Transverse colon (tissue), 4 donors: ENCODE measurements around the gene ANKRD13C.
"Not testable (repeated sequence)": the region's sequence is repeated elsewhere in the genome, so short reads cannot be mapped to it uniquely, and the experiment has no call there.

ENCODE experiments used
- EP300 ChIP-seq: sonication (generic); formaldehyde crosslinking; IDR thresholded peaks from one replicate; pipeline ENCODE4 v1.6.1; 2017; ENCODE audit warnings: antibody characterized with exemption, low read depth
- POLR2A ChIP-seq: fragments of 450-650 bp; IDR thresholded peaks from one replicate; pipeline ENCODE4 v1.6.1; 2016; ENCODE audit warnings: antibody characterized with exemption, mild to moderate bottlenecking, moderate library complexity
- POLR2AphosphoS5 ChIP-seq, 3 donors: sonication (generic); formaldehyde crosslinking; IDR thresholded peaks; one replicate each; pipeline ENCODE4 v1.6.1; 2016; ENCODE audit warnings: antibody characterized with exemption in 3 of 3
- TF ChIP-seq, protein P1 (sequence below), 5 experiments: fragments of 200-600 bp in 3 of 5; fragments of 450-650 bp in 2 of 5; sonication (generic) in 3 of 5; IDR thresholded peaks; 1 replicate in 2 of 5; 2 replicates in 3 of 5; pipeline ENCODE4 v1.5.1; 2016 to 2017; ENCODE audit warnings: antibody characterized with exemption in 5 of 5, inconsistent platforms in 3 of 5, mild to moderate bottlenecking in 2 of 5, moderate library complexity in 1 of 5

DNA sequence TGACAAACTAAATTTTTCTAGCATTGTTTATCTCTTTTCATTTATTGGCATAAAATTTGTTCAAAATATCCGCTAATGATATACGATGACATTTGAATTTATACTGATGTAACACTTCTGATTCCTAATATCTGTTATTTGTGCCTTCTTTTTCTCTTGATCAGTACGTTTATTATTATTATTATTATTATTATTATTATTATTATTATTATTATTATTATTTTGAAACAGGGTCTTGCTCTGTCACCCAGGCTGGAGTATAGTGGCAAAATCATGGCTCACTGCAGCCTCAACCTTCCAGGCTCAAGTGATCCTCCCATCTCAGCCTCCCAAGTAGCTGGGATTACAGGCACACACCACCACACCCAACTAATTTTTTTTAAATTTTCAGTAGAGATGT, 14.9 kb downstream of the ANKRD13C start:
- TF ChIP-seq EP300; POLR2A; POLR2AphosphoS5 (IDR thresholded peaks at IDR 0.05): not testable (repeated sequence)
- TF ChIP-seq, protein P1, sequence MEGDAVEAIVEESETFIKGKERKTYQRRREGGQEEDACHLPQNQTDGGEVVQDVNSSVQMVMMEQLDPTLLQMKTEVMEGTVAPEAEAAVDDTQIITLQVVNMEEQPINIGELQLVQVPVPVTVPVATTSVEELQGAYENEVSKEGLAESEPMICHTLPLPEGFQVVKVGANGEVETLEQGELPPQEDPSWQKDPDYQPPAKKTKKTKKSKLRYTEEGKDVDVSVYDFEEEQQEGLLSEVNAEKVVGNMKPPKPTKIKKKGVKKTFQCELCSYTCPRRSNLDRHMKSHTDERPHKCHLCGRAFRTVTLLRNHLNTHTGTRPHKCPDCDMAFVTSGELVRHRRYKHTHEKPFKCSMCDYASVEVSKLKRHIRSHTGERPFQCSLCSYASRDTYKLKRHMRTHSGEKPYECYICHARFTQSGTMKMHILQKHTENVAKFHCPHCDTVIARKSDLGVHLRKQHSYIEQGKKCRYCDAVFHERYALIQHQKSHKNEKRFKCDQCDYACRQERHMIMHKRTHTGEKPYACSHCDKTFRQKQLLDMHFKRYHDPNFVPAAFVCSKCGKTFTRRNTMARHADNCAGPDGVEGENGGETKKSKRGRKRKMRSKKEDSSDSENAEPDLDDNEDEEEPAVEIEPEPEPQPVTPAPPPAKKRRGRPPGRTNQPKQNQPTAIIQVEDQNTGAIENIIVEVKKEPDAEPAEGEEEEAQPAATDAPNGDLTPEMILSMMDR (IDR thresholded peaks at IDR 0.05), result not testable (repeated sequence)
